GM21515 (cell line): ENCODE results near the gene IGSF21.

ENCODE experiments used
- ATAC-seq: cut with Tn5 transposase; IDR thresholded peaks from one replicate; pipeline ENCODE4 v1.9.1; 2021; ENCODE audit not compliant: unreplicated experiment

Gene IGSF21

DNA sequence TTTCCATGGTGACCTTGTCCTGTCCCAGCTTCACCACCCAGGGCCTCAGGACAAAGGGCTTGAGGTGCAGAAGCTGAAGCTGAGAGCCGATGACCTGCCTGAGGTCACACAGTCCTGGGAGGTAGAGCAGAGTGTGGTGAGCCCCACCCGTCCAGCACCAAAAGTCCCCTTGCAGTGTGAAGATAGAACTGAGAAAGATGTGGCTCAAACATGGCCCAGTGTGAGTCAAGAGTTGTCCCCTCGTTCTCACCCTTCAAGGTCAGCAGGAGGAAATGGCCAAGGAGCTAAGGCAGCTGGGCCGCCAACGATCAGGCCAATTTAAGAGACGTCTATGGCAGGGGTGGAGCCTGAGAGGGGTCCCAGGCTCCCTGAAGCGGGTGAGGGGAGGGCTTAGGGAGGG is 215.7 kb downstream of the IGSF21 start:
- no peak for ATAC-seq

DNA sequence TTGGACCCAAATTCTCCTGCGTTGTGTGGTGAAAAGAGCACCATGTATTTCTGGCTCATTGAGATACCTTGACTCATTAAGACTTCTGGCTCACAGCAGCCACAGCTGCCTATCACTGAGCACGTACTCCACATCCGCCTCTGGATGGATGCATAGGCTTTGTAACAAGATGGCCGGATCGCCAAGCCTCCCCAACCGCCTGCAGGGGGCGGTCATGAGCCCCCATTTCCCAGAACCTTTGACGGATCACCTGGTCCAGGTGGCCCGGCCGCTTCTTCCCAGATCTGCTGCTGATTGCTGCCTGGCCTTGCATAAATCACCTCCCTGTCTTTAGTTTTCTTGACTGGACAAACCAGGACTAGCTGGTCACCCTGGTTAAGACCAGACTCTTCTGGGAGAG is 216.6 kb downstream of the IGSF21 start:
- no peak for ATAC-seq

GRCh38 chr1:18325136-18325535 is 217.5 kb downstream of the IGSF21 start:
- ATAC-seq = no peak

GRCh38 chr1:18326211-18326897 is 218.8 kb downstream of the IGSF21 start:
- ATAC-seq = no peak

DNA sequence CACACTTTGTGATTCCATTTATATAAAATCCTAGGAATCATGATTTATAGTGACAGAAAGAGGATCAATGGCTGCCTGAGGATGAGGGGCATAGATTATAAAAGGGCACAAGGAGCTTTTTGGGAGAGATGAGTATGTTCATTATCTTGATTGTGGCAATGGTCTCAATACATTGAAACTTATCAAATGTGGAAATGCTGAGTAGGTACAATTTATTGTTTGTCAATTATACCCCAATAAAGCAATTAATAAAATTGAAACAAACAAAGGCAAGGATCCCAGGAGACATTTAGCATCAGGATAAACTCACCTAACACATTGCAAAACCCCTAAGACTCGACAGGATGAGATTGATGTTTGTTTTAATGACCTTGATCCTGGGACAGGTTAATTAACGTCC is 220.1 kb downstream of the IGSF21 start:
- ATAC-seq = no peak

DNA sequence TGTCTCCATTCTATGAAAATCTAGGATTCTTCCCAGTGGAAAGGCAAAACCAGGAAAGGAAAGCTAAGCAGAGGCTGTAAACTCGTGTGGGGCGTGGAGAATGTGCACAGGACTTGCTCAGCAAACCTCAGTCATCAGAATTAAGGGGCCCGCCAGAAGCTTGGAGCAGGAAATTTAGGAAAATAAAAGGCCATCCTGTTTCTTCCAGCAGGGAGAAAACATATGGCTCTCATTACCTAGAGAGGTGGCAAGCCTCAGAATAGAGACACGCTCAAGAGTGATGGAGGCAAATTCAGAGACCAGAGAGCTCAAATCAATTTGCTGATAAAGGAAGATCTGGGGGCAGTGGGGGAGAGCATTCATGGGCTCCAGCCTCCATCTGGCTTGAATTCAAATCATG is 221.2 kb downstream of the IGSF21 start:
- ATAC-seq = no peak

GRCh38 chr1:18329469-18330253 is 222.1 kb downstream of the IGSF21 start:
- no peak for ATAC-seq

- no peak for ATAC-seq
These were observed 225.0 kb downstream of the IGSF21 start for GRCh38 chr1:18332576-18332975.

GRCh38 chr1:18333220-18333619 is 225.6 kb downstream of the IGSF21 start:
- no peak for ATAC-seq

DNA sequence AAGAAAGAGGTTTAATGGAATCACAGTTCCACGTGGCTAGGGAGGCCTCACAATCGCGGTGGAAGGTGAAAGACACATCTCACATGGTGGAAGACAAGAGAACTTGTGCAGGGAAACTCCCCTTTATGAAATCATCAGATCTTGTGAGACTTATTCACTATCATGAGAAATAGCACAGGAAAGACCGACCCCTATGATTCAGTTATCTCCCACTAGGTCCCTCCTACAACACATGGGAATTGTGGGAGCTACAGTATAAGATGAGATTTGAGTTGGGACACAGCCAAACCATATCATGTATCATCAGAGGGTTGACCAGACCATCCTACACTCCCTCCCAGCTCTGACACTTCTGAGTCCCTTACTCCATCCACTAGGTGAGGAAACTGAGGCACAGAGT is 229.2 kb downstream of the IGSF21 start:
- no peak for ATAC-seq

- ATAC-seq = no peak
These were observed 230.2 kb downstream of the IGSF21 start for GRCh38 chr1:18337757-18338156.

DNA sequence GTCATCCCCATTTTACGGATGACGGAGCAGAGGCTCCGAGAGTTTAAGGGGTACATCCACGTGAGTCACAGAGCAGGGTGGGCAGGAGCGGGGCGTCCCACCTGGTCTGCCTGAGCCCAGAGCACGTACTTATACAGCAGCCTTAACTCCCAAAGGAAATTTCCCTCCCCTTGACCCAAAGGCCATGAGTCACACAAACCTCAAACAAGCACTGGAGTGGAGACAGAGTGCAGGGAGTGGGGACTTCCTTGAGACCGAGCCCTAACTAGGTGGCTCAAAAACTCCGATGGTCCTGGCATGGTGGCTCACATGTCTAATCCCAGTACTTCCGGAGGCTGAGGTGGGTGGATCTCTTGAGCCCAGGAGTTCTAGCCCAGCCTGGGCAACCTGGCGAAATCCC is 231.6 kb downstream of the IGSF21 start:
- ATAC-seq = no peak

- ATAC-seq = no peak
These were observed 232.7 kb downstream of the IGSF21 start for GRCh38 chr1:18340158-18340764.

DNA sequence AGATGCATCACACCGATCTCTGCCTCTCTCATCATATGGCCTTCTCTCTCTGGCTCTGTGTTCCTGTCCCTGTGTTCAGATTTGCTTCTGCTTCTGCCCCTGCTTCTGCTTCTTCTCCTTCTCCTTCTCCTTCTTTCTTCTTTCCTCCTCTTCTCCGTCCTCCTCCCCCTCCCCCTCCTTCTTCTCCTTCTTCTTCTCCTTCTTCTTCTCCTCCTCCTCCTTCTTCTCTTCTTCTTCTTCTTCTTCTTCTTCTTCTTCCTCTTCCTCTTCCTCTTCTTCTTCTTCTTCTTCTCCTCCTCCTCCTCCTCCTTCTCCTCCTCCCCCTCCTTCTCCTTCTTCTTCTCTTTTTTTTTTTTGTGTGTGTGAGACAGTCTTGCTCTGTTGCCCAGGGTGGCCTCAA is 233.2 kb downstream of the IGSF21 start:
- no peak for ATAC-seq

DNA sequence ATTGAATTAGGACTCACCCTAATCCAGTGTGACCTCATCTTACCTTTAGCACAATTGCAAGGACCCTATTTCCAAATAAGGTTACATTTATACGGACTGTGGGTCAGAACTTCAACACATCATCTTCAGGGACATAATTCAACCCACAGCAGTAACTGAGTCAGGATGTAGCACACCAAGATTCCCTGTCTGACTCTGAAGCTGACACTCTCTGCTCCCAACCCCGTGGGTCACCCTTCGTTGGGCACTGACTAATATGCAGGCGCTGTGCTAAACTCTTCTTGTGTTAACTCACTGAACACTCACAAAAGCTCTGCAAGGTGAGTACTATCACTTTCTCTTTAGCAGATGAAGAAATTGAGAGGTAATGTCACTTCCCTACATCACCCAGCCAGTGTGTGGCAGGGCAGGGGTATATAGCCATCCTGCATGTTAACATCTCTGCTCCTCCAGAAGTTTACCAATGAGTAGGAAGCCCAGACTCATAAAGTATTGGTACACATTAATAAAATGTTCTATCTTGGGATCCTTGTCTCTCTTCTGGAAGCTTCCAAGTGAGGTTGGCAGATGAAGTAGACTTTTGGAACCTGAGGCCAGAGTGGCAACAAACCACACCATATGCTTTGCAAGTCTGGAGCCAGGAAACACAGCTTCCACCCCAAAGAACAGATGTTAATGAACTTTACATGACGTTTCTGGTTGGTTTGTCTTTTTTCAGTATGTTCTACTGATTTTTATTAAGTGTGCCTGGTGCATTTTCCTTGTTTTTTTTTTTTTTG is 233.9 kb downstream of the IGSF21 start:
- no peak for ATAC-seq

DNA sequence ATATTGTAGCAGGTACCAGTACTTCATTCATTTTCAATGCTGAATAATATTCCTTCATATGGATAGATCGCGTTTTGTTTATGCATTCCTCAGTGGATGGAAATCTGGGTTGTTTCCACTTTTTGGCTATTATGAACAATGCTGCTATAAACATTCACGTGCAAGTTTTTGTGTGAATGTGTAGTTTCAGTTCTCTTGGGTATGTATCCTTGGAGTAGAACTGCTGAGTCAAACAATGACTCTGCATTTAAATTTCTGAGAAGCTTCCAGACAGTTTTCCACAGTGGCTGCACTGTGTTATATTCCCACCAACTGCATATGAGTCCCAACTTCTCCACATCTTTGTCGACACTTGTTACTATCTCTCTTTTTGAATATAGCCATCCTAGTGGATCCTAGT is 235.1 kb downstream of the IGSF21 start:
- no peak for ATAC-seq

GRCh38 chr1:18343581-18343980 is 236.0 kb downstream of the IGSF21 start:
- ATAC-seq = no peak

GRCh38 chr1:18344755-18345154 is 237.2 kb downstream of the IGSF21 start:
- ATAC-seq = no peak

DNA sequence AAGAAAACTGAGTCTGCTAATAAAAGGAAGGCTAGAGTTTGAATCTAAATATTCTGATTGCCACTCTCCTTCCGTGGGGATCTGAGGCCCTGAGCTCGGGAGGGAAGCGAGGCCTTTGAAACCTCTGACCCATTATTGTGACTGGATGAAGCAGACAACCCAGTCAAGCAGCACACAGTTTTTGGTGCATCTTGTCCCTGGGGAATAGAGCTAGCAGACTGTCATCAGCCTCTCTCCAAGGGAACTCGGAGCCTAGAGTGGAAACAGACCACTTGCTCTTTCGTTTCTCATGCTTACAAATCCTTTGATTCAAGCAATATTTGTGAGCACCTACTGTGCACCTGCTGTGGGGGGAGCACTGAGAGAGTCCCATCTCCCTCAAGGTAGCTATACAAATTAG is 240.0 kb downstream of the IGSF21 start:
- no peak for ATAC-seq

DNA sequence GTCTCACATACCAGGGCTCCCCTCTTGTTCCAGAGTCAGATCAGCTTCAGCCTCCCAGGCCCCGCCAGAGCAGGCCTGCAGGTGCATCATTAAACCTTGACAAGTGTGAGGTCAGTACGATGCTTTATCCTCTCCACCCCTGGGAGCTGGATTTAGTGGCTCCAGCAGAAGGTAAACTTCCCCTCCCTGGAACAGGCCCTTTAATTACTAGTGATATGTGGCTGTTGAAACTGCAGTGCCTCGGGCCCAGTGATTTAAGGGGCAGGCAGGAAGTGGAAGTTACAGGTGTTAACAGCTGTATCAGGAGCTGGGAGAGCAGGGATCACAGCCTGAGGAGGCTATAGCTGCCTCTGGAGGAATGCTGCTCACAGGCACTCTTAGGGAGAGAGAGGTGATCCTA is 240.8 kb downstream of the IGSF21 start:
- no peak for ATAC-seq

DNA sequence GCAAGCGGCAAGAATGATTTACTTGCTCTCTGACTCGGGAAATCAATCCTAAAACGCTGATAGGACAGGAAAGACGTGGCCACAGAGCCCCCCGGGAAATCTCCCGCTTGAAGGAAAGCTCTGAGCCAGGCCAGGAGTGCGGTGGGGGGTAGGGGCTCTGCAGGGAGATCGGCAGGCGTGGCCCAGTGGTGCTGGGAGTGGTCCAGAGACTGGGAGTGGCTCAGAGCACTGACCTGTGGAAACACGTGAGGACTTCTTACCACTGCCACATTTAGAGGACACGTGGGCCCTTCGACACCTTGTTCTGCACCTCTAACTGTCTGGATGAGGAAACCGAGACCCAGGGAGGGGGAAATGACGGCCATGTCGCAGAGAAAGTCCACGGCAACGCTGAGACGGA is 243.1 kb downstream of the IGSF21 start:
- no peak for ATAC-seq

- ATAC-seq = no peak
These were observed 244.1 kb downstream of the IGSF21 start for GRCh38 chr1:18351735-18352134.
